HepG2 (cell line): Measurements from ENCODE around the gene TENT5A. TPM values are rescaled to one million over a fixed set of nuclear protein-coding genes. Genes with fewer than 3 reads are reported as not detected.

Experiments used
- ATAC-seq: fragments of 200-7000 bp; cut with Tn5 transposase; 3 replicates; pipeline ENCODE4 v1.9.1; 2020; ENCODE audit warnings: mild to moderate bottlenecking, moderate library complexity
- BruUV-seq: library from RNA; stranded (reverse); fragments of 400-500 nt; replicated peaks from 2 replicates; lab custom pipeline; 2021; lab: Mats Ljungman, UMichigan
- CTCF ChIA-PET: fragments of 300-600 bp; formaldehyde crosslinking; extraction: SDS; loops from one replicate; lab custom pipeline; 2021; ENCODE audit warnings: low total read pairs, inconsistent platforms, low intra/inter-chr PET ratio; lab: Yijun Ruan, JAX
- POLR2A ChIA-PET: fragments of 350-600 bp; sonication (Branson Sonifier 250); formaldehyde crosslinking; loops from one replicate; lab custom pipeline; 2020; ENCODE audit warnings: antibody characterized with exemption, inconsistent platforms; lab: Yijun Ruan, JAX
- DNase-seq: peaks from one replicate; pipeline ENCODE4 v3.0.0-alpha.2; 2015; ENCODE audit warnings: low spot score
- FAIRE-seq: peaks from 3 replicates; lab custom pipeline; 2011; peaks lifted over from hg19 to GRCh38; lab: Jason Lieb, UNC
- H2AFZ ChIP-seq: one replicate; pipeline ENCODE4 v1.6.1; 2011; ENCODE audit warnings: low read length, inconsistent platforms
- H3K27ac ChIP-seq: fragments of 300-600 bp; 3 replicates; pipeline ENCODE4 v1.8.0; 2011; ENCODE audit warnings: mixed run types, mild to moderate bottlenecking, mixed read lengths, low read length, inconsistent platforms; ENCODE audit not compliant: insufficient read depth; ENCODE audit errors: extremely low read length
- H3K27me3 ChIP-seq, 2 experiments: fragments of 200-600 bp in 1 of 2; 2 replicates in 1 of 2; 3 replicates in 1 of 2; pipeline versions ENCODE4 v1.6.0 to v1.8.0; 2011; ENCODE audit warnings: low read length in 2 of 2, mild to moderate bottlenecking in 2 of 2, moderate library complexity in 2 of 2, inconsistent platforms in 1 of 2; ENCODE audit not compliant: insufficient read depth in 2 of 2, control insufficient read depth in 1 of 2
- H3K36me3 ChIP-seq, 2 experiments: fragments of 200-600 bp in 1 of 2; replicated peaks in 1 of 2; 2 replicates in 1 of 2; 3 replicates in 1 of 2; pipeline versions ENCODE4 v1.5.1 to v1.8.0; 2011; ENCODE audit warnings: low read length in 2 of 2, inconsistent platforms in 1 of 2; ENCODE audit not compliant: insufficient read depth in 2 of 2, control insufficient read depth in 1 of 2
- H3K4me1 ChIP-seq: 2 replicates; pipeline ENCODE4 v1.5.1; 2012; ENCODE audit warnings: low read length, inconsistent platforms; ENCODE audit not compliant: insufficient read depth
- H3K4me2 ChIP-seq: 2 replicates; pipeline ENCODE4 v1.6.0; 2011; ENCODE audit warnings: low read depth, low read length, inconsistent platforms
- H3K4me3 ChIP-seq, 3 experiments: fragments of 200-600 bp in 1 of 3; sonication (generic), shearing (Covaris generic) in 1 of 3; replicated peaks in 1 of 3; 2 replicates each; pipeline ENCODE4 v1.5.1; 2011 to 2016; ENCODE audit warnings: low read length in 3 of 3, inconsistent platforms in 2 of 3, low read depth in 2 of 3, mild to moderate bottlenecking in 2 of 3, control low read depth in 1 of 3, mixed read lengths in 1 of 3; ENCODE audit not compliant: insufficient read depth in 1 of 3
- H3K79me2 ChIP-seq: one replicate; pipeline ENCODE4 v1.6.1; 2011; ENCODE audit warnings: low read length, inconsistent platforms; ENCODE audit not compliant: insufficient read depth
- H3K9ac ChIP-seq: 2 replicates; pipeline ENCODE4 v1.6.0; 2011; ENCODE audit warnings: mild to moderate bottlenecking, low read depth, low read length, inconsistent platforms; ENCODE audit not compliant: insufficient read depth
- H3K9me3 ChIP-seq: 2 replicates; pipeline ENCODE4 v1.5.1; 2012; ENCODE audit warnings: mild to moderate bottlenecking, low read length
- H4K20me1 ChIP-seq: 2 replicates; pipeline ENCODE4 v1.6.0; 2011; ENCODE audit warnings: inconsistent platforms, mild to moderate bottlenecking, low read length, moderate library complexity; ENCODE audit not compliant: insufficient read depth
- BRCA1 ChIP-seq: sonication (generic); formaldehyde crosslinking; IDR thresholded peaks from 2 replicates; pipeline ENCODE4 v1.4.0; 2020; ENCODE audit warnings: missing genetic modification reagents
- CEBPB ChIP-seq: IDR thresholded peaks from 2 replicates; pipeline ENCODE4 v1.6.1; 2011; ENCODE audit warnings: low read depth, low read length, improper control_type of control experiment, borderline replicate concordance
- CEBPG ChIP-seq: IDR thresholded peaks from 2 replicates; pipeline ENCODE4 v1.6.1; 2016
- CREB3 ChIP-seq: sonication (generic); formaldehyde crosslinking; IDR thresholded peaks from 2 replicates; pipeline ENCODE4 v1.5.0; 2020; ENCODE audit warnings: missing genetic modification reagents
- HMG20A ChIP-seq: IDR thresholded peaks from 2 replicates; pipeline ENCODE4 v1.6.1; 2016; ENCODE audit warnings: borderline replicate concordance
- HNF4G ChIP-seq, 2 experiments: sonication (generic) in 1 of 2; formaldehyde crosslinking in 1 of 2; IDR thresholded peaks; 2 replicates each; pipeline versions ENCODE4 v1.4.0 to v1.6.1; 2011 to 2020; ENCODE audit warnings: borderline replicate concordance in 2 of 2, low read depth in 2 of 2, mild to moderate bottlenecking in 2 of 2, low read length in 1 of 2, missing genetic modification reagents in 1 of 2, moderate library complexity in 1 of 2
- MAFF ChIP-seq: IDR thresholded peaks from 2 replicates; pipeline ENCODE4 v1.6.1; 2011; ENCODE audit warnings: low read depth, low read length, improper control_type of control experiment
- NBN ChIP-seq: fragments of 450-650 bp; conservative IDR thresholded peaks from 2 replicates; pipeline ENCODE4 v1.6.1; 2017
- SALL1 ChIP-seq: sonication (generic); formaldehyde crosslinking; IDR thresholded peaks from 2 replicates; pipeline ENCODE4 v1.8.0; 2022; ENCODE audit warnings: mild to moderate bottlenecking, missing genetic modification reagents
- SMC3 ChIP-seq: IDR thresholded peaks from 2 replicates; pipeline ENCODE4 v1.6.1; 2011; ENCODE audit warnings: low read length, improper control_type of control experiment
- SOX5 ChIP-seq: IDR thresholded peaks from 2 replicates; pipeline ENCODE4 v1.6.1; 2016; ENCODE audit warnings: borderline replicate concordance
- TEF ChIP-seq: sonication (generic); formaldehyde crosslinking; IDR thresholded peaks from 2 replicates; pipeline ENCODE4 v1.5.0; 2020; ENCODE audit warnings: missing genetic modification reagents
- ZFP62 ChIP-seq: sonication (generic); formaldehyde crosslinking; IDR thresholded peaks from 2 replicates; pipeline ENCODE4 v1.4.0; 2020; ENCODE audit warnings: missing genetic modification reagents
- ZNF136 ChIP-seq: sonication (generic); formaldehyde crosslinking; IDR thresholded peaks from 2 replicates; pipeline ENCODE4 v1.8.1; 2022; ENCODE audit warnings: low read depth, mild to moderate bottlenecking, moderate library complexity, missing genetic modification reagents
- ZNF234 ChIP-seq: sonication (generic); formaldehyde crosslinking; conservative IDR thresholded peaks from 2 replicates; pipeline ENCODE4 v1.5.1; 2020; ENCODE audit warnings: mild to moderate bottlenecking, missing genetic modification reagents
- ZNF354B ChIP-seq: sonication (generic); formaldehyde crosslinking; IDR thresholded peaks from 2 replicates; pipeline ENCODE4 v1.8.0; 2022; ENCODE audit warnings: mild to moderate bottlenecking, missing genetic modification reagents
- ZNF496 ChIP-seq: sonication (generic); formaldehyde crosslinking; IDR thresholded peaks from 2 replicates; pipeline ENCODE4 v1.8.1; 2023; ENCODE audit warnings: mild to moderate bottlenecking, moderate library complexity, missing genetic modification reagents; ENCODE audit not compliant: insufficient replicate concordance
- ZNF580 ChIP-seq: IDR thresholded peaks from 2 replicates; pipeline ENCODE4 v1.6.1; 2016; ENCODE audit warnings: low read depth, borderline replicate concordance
- ZNF644 ChIP-seq: IDR thresholded peaks from 2 replicates; pipeline ENCODE4 v1.6.1; 2016; ENCODE audit warnings: low read depth
- ZNF660 ChIP-seq: sonication (generic); formaldehyde crosslinking; IDR thresholded peaks from 2 replicates; pipeline ENCODE4 v1.5.1; 2020; ENCODE audit warnings: mild to moderate bottlenecking, low read depth, missing genetic modification reagents, borderline replicate concordance
- ZNF775 ChIP-seq: sonication (generic); formaldehyde crosslinking; IDR thresholded peaks from 2 replicates; pipeline ENCODE4 v1.4.0; 2020; ENCODE audit warnings: missing genetic modification reagents, mild to moderate bottlenecking, moderate library complexity, borderline replicate concordance
- ZNF782 ChIP-seq: sonication (generic); formaldehyde crosslinking; IDR thresholded peaks from 2 replicates; pipeline ENCODE4 v1.4.0; 2020; ENCODE audit warnings: missing genetic modification reagents, mild to moderate bottlenecking, borderline replicate concordance
- WGBS: methylation state at CpG from one replicate; pipeline ENCODE4 v1.1.6; 2017; ENCODE audit warnings: low lambda C conversion rate; 5-methylcytosine and 5-hydroxymethylcytosine counted together
- in situ Hi-C: cut with HindIII; loops from 2 replicates; pipeline ENCODE4 v1.10.0; 2017; ENCODE audit warnings: low pct_unique_long_range_greater_than_20kb; ENCODE audit not compliant: extremely low pct_ligation_motif_present
- intact Hi-C: fragments of 100-400 bp; cut with micrococcal nuclease; formaldehyde crosslinking; loops from one replicate; pipeline ENCODE4 v1.10.0; 2022; ENCODE audit not compliant: unreplicated experiment
- polyA plus RNA-seq, 8 experiments: library from polyadenylated mRNA; depleted of rRNA in 3 of 8; stranded (reverse) in 7 of 8; unstranded in 1 of 8; fragments of >200 nt; fragmentation: Illumina TruSeq in 4 of 8; extraction: Trizol in 4 of 8; gene quantifications; 2 replicates each; pipeline versions ENCODE4 v1.2.1 to v1.2.3, GENCODE V29; 2011 to 2016; ENCODE audit warnings: low read depth in 4 of 8, missing spikeins in 1 of 8, mixed read lengths in 1 of 8; ENCODE audit not compliant: insufficient read depth in 1 of 8
- total RNA-seq, 5 experiments: library from RNA; depleted of rRNA; stranded (reverse); fragments of >200 nt; fragmentation: Illumina TruSeq; extraction: Trizol; gene quantifications; 2 replicates each; pipeline ENCODE4 v1.2.3, GENCODE V29; 2016; ENCODE audit warnings: low read depth in 1 of 5

TENT5A gene
- total and polyA plus RNA-seq, 2 of the 13 experiments (the other 11 are each of a cell fraction or from before 2014, with no cell fraction given) = 8.0 to 13.8 TPM

- TF ChIP-seq ZNF660 (CRISPR knock-in tag) = no peak
- TF ChIP-seq ZFP62 (CRISPR knock-in tag) = no peak
- TF ChIP-seq ZNF354B (CRISPR knock-in tag) = no peak
- TF ChIP-seq ZNF775 (CRISPR knock-in tag) = no peak
- peak; percentile 39; the same call in 1 of the 2 replicates for TF ChIP-seq SOX5
- no peak for TF ChIP-seq BRCA1 (CRISPR knock-in tag)
Observed at GRCh38 chr6:81774542-81774941, 22.1 kb upstream of the TENT5A start (continued).

- Histone ChIP-seq H3K79me2 (no peaks in the 10 kb centered on the region), H3K9me3 (no peaks in the 10 kb centered on the region), H3K4me1 (peaks cover 74% of the 10 kb centered on the region), H3K4me3 (no peak overlapping the region), H3K27ac (no peak overlapping the region), H3K9ac (no peak overlapping the region), H2AFZ (no peak overlapping the region), H3K4me2 (peak overlapping the region; percentile 70), H4K20me1 (no peaks in the 10 kb centered on the region), H3K36me3 (no peaks in the 10 kb centered on the region), H3K27me3 (no peaks in the 10 kb centered on the region)
- intact Hi-C loops (loop anchor here (5.0 kb wide), 1 partner anchor 33 kb away; no protein-coding TSS in a partner anchor), in situ Hi-C loops (no loop called here)
- no TSS peak for BruUV-seq
- FAIRE-seq (no peak), ATAC-seq (no peak), DNase-seq (no peak)
- ChIA-PET POLR2A (interaction anchor here (1.2 kb wide), 2 partner anchors 21 to 22 kb away, joined by 3 to 12 read pairs; partner anchors contain the start of gene TENT5A), CTCF (no interaction called here)
- WGBS = 100% methylated on average over 2 of the region's 2 CpGs
- TF ChIP-seq CEBPB (peak; percentile 69; the same call in 1 of the 2 replicates), SALL1 (no peak), SMC3 (no peak), ZNF234 (CRISPR knock-in tag) (no peak), ZNF644 (CRISPR knock-in tag) (peak; percentile 74), CREB3 (0 out of 2 replicates have a peak, but pooled peaks have one; percentile 32), ZNF496 (CRISPR knock-in tag) (no peak), NBN (no peak), ZNF580 (CRISPR knock-in tag) (no peak), TEF (CRISPR knock-in tag) (0 out of 2 replicates have a peak, but pooled peaks have one; percentile 56), ZNF782 (CRISPR knock-in tag) (no peak), HMG20A (CRISPR knock-in tag) (no peak), ZNF136 (CRISPR knock-in tag) (no peak), MAFF (no peak), CEBPG (CRISPR knock-in tag) (0 out of 2 replicates have a peak, but pooled peaks have one; percentile 16), HNF4G (IDR thresholded peaks at IDR 0.05; ENCODE audit: borderline replicate concordance, low read depth, low read length) (no peak), HNF4G (CRISPR knock-in tag; IDR thresholded peaks at IDR 0.05; ENCODE audit: borderline replicate concordance, low read depth) (no peak)
Observed at GRCh38 chr6:81773887-81774286, 21.4 kb upstream of the TENT5A start.
